ENCODE measurements around the gene DLG1.

The DLG1 gene

DNA sequence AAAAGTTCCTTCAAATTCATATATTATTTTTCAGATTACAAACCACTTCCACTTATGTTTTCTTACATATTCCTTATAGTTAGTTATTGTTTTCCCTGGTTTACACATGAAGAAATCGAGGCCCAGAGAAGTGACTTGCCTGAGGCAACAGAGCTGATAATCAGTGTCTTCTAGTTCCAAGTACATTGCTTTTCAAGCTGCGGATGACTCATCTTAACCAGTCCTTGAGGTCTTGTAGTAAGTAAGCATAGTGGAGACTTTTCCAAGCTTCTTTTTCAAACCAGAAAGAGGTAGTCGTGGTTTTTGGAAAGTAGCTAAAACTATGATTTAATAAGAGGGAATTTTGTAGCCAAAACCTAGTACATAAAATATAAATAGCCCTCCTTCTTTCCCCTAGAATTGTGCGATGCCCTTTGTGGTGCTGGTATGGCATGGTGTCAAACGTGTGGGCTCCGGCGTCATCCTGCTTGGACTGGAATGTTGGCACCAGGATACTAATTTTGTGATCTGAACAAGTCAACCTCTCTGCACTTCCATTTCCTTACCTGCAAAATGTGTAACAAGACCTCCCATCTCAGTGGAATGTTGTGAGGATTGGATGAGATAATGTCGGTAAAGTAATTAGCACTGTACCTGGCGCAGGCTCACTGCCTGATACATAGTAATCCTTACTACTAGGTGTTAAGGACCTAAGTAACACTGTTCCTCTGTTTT lies 19.0 kb upstream of the DLG1 start:
- no peak for DNase-seq (ENCODE audit: low spot score)

GRCh38 chr3:197312431-197312830 lies 14.0 kb upstream of the DLG1 start:
- no peak for DNase-seq (ENCODE audit: low spot score)

DNA sequence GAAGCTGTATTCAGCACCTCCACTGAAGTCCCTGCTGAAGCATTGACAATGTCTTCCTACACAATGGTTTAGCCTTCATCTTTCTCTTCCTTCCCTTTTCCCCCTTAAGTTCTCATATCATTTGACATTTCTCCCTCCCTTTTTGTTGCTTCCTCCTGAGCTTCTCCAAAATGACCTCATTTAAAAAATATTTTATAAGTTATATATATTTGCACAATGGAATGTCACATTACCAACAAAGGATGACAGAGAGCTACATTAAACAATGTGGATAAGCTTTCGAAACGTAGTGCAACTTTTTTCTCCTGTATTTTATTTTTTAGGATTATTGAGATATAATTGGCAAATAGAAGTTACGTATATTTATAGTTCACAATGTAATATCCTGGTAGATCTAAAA lies 13.2 kb upstream of the DLG1 start:
- DNase-seq (ENCODE audit: low spot score), result no peak

GRCh38 chr3:197309528-197310361 lies 11.3 kb upstream of the DLG1 start:
- no peak for DNase-seq (ENCODE audit: low spot score)

- DNase-seq (ENCODE audit: low spot score), result no peak
These were observed 10.2 kb upstream of the DLG1 start for GRCh38 chr3:197308591-197308990.

GRCh38 chr3:197306374-197307086 lies 8.1 kb upstream of the DLG1 start:
- no peak for DNase-seq (ENCODE audit: low spot score)

DNA sequence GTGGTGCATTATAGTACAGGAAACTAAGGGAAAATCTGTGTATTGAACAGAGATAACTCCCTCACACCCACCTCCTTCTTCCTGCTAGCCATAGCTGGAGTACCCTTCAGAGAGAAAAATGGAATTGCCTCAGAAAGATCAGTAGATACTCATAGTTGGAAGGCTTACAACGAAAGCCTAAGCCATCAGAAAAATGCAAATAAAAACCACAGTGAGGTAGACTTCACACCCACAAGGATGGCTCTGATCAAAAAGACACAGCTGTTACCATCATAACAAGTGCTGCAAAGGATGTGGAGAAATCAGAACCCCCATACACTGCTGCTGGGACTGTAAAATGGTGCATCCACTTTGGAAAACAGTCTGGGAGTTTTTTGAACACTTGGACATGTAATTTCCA lies 7.4 kb upstream of the DLG1 start:
- no peak for DNase-seq (ENCODE audit: low spot score)

GRCh38 chr3:197303452-197303851 lies 5.0 kb upstream of the DLG1 start:
- DNase-seq (ENCODE audit: low spot score), result no peak

- DNase-seq (ENCODE audit: low spot score), result no peak
These were observed 4.4 kb upstream of the DLG1 start for GRCh38 chr3:197302696-197303341.

GRCh38 chr3:197302033-197302432 lies 3.6 kb upstream of the DLG1 start:
- DNase-seq (ENCODE audit: low spot score), result no peak

- no peak for DNase-seq (ENCODE audit: low spot score)
These were observed 1.9 kb upstream of the DLG1 start for GRCh38 chr3:197300361-197300760.

DNA sequence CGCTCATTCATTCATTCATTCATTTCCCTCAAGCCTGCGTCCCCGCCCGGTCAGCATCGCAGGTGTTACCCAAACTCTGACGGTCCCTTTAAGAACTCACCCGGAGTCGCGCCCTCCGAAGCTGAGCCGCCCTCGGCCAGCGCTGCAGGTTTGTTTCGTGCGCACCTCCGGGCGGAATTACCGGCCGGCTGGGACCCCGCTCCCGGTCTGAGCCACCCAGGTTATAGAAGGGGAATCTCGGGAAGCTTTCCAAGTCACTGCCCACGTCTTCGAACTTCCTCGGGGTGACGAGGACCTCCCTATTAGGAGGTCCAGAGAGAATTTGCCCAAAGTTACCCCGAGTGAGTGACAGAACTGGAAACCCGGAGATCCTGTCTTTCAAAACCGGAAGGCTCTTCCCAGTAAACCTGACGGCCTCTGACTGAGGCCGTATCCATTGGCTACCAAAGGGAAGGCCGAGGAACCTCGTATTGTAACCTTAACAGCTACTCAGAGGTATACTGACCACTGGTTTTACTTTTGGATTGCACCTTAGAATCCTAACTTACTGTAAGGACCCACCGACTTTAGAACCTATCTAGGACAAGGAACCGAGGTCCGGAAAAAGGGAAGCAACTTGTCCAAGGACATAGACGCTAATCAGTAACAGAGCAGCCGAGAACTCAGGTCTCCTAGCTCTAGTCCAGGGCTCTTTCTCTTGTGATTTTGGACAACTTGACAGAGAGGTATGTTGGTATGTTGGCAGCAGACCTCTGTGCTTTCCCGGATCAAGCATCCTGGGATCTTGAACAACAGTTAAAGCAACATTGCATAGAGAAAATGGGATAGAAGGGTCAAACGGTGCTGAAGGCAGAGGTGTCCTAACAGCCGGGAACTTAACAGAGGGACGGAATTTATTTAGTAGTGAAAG lies 788 bp upstream of the DLG1 start:
- DNase-seq (ENCODE audit: low spot score), result peak; percentile 66

DNA sequence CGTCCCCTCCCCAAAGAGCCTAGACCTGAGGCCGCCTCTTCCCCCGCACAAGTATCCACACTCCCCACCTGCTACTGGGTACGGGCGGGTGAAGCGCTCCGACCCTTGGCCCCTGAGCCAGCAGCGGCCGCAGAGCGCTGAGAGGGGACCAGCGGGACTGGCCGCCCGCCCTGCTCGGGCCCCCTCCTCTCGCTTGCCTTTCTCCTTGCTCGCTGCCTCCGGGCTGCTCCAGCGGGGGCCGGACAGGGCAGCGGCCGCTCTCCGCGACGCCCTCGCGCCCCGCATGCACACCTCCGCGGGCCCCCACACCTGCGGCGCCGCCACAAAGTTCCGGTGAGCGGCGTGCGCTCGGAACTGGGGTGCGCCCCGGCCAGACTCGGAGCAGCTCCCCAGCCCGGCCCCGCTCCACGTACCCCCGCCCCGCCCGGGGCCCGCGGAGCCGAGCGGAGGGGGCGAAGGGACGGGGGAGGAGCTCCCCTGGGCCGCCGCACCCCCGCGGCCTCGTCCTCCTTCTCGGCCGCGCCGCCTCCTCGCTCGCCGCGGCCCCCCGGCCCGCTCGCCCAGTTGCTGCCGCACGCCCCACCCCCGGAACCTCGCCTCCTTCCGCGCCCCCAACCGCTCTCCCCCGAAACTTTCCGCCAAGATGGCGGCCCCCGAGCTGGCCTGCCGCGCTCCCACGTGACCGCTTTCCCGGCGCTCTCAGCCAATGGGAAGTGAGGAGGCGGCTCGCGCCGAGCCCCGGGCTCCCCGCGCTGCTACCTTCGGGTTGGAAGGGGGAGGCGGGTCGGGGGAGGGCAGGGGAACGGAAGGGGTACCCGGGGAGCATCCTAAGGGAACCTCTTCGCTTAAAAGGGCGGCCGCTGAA lies 704 bp downstream of the DLG1 start:
- DNase-seq (ENCODE audit: low spot score), result peak; percentile 88

DNA sequence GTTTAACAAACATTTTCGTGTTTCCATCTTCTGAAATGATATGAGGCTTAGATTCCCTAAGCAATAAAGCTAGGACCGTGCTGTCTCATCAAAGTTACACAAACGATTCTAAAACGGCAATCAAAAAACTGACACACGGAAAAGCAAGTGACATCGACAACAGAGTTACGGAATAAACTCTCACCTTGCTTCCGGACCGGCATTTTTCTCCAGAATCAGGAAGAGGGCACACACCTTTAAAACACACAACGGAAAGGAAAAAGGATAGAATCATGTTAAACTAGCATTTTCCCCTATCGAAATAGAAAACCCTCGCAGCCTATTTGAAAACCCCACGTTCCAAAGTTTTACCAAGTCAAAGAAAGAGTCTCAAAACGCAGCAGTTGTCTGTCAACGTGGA lies 1.4 kb downstream of the DLG1 start:
- DNase-seq (ENCODE audit: low spot score), result no peak

- no peak for DNase-seq (ENCODE audit: low spot score)
These were observed 1.9 kb downstream of the DLG1 start for GRCh38 chr3:197296545-197296944.

- DNase-seq (ENCODE audit: low spot score), result no peak
These were observed 2.5 kb downstream of the DLG1 start for GRCh38 chr3:197295871-197296270.

DNA sequence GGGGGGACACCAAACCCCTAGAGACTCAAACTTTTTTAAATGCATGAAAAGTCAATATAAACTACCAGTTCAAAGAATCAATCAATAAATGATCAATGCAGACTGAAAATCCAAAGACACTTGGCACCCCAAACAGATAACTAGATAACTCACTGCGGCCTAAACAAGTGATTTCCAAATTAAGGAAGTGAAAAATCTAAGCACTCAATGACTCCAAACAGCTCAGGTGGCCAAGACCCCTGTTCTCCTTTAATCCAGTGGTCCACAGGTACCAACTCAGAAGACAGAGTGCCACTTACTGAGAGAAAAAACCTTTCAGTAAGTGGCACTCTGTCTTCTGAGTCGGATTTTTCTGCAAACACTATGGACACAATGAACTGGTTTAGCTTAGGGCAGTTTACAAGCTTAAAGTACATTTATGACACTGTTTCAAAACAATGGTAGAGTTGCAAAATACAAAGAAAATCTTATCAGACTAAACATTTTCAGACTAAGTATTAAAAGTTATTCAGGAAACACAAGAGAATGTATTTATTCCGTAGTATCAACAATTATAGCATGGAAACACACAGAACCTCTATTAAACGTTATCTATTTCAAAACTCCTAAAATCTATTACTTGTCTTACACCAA lies 4.7 kb downstream of the DLG1 start:
- no peak for DNase-seq (ENCODE audit: low spot score)

- no peak for DNase-seq (ENCODE audit: low spot score)
These were observed 5.8 kb downstream of the DLG1 start for GRCh38 chr3:197292648-197293047.

- no peak for DNase-seq (ENCODE audit: low spot score)
These were observed 6.2 kb downstream of the DLG1 start for GRCh38 chr3:197292083-197292646.

DNA sequence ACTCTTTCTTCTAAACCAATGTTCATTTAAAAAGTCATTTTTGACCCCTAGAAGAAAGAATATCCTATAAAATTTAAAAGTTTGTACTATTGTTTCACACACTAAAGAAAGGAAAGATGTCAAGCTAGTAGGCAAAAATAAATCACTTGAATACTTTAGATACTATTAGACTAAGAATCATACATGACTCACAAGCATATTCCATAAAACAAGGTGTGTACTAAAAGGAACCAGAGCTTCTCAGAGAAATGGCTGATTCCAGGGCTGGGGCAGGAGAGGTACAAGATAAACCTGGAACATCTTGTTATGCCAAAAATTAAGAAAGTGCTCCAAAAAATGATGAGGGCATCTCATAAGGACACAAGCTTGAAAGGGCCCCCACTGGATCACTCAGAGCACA lies 8.7 kb downstream of the DLG1 start:
- DNase-seq (ENCODE audit: low spot score), result no peak
